22Rv1 (cell line): ENCODE measurements around the gene LINGO3.

Source experiments
- H3K27ac ChIP-seq: fragments of 450-650 bp; 2 replicates; pipeline ENCODE4 v1.5.1; 2017
- CTCF ChIP-seq: fragments of 450-650 bp; IDR thresholded peaks from 2 replicates; pipeline ENCODE4 v1.5.1; 2017; ENCODE audit warnings: mild to moderate bottlenecking
- ZFX ChIP-seq: fragments of 450-650 bp; IDR thresholded peaks from 2 replicates; pipeline ENCODE4 v1.6.1; 2017; ENCODE audit warnings: antibody characterized with exemption, borderline replicate concordance

The LINGO3 gene

GRCh38 chr19:2289714-2290435 lies 18.1 kb downstream of the LINGO3 start:
- no peak for TF ChIP-seq CTCF
- no peak for TF ChIP-seq ZFX
- peak overlapping the region; percentile 71 for H3K27ac ChIP-seq

- TF ChIP-seq CTCF (no peak), ZFX (no peak)
- no peak overlapping the region for H3K27ac ChIP-seq
Measured at GRCh38 chr19:2288818-2289713, 18.9 kb downstream of the LINGO3 start.

- H3K27ac ChIP-seq: no peak overlapping the region
- TF ChIP-seq CTCF (no peak), ZFX (no peak)
Measured at GRCh38 chr19:2288338-2288817, 19.6 kb downstream of the LINGO3 start.

- no peak overlapping the region for H3K27ac ChIP-seq
- no peak for TF ChIP-seq ZFX
- TF ChIP-seq CTCF: no peak
Measured at GRCh38 chr19:2287585-2288337, 20.2 kb downstream of the LINGO3 start.

GRCh38 chr19:2286402-2287140 lies 21.4 kb downstream of the LINGO3 start:
- H3K27ac ChIP-seq: no peak overlapping the region
- no peak for TF ChIP-seq CTCF
- no peak for TF ChIP-seq ZFX

- H3K27ac ChIP-seq: no peak overlapping the region
- no peak for TF ChIP-seq CTCF
- no peak for TF ChIP-seq ZFX
Measured at GRCh38 chr19:2283835-2284507, 24.0 kb downstream of the LINGO3 start.
